Measurements from ENCODE around the gene THAP12.

THAP12 gene

DNA sequence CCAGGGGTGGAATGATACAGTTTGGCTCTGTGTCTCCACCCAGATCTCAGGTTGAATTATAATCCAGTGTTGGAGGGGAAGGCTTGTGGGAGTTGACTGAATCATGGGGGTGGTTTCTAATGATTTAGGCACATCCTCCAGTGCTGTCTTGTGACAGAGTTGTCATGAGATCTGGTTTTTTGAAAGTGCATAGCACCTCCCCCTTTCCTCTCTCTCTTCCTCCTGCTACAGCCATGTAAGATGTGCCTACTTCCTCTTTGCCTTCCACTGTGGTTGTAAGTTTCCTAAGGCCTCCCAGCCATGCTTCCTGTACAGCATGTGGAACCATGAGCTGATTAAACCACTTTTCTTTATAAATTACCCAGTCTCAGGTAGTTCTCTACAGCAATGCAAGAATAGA, 45.1 kb downstream of the THAP12 start:
- Histone ChIP-seq H3K4me3 (ENCODE audit: low read length, poor library complexity, severe bottlenecking) (no peak overlapping the region), H3K4me1 (ENCODE audit: insufficient read depth, low read length, poor library complexity, severe bottlenecking) (peaks cover 16% of the 10 kb centered on the region), H2AFZ (ENCODE audit: low read length) (no peak overlapping the region), H3K4me2 (ENCODE audit: low read depth, low read length, poor library complexity, severe bottlenecking) (no peak overlapping the region), H3K9ac (ENCODE audit: low read depth, low read length, poor library complexity, severe bottlenecking) (no peak overlapping the region), H3K36me3 (ENCODE audit: insufficient read depth, low read length) (no peaks in the 10 kb centered on the region), H3K79me2 (ENCODE audit: insufficient read depth, low read length) (no peaks in the 10 kb centered on the region), H3K9me3 (ENCODE audit: insufficient read depth, low read depth, low read length) (peaks cover 6% of the 10 kb centered on the region; the same call in 1 of the 2 replicates), H3K9me2 (replicated peaks; ENCODE audit: low read depth, low read length) (no peaks in the 10 kb centered on the region), H3F3A (ENCODE audit: low read depth) (0 out of 2 replicates have a peak, but pooled peaks cover 2% of the 10 kb centered on the region), H4K20me1 (ENCODE audit: insufficient read depth, low read length, poor library complexity, severe bottlenecking) (no peaks in the 10 kb centered on the region), H3K27me3 (ENCODE audit: insufficient read depth, low read length, poor library complexity, severe bottlenecking) (no peaks in the 10 kb centered on the region)
- TF ChIP-seq, protein P1, sequence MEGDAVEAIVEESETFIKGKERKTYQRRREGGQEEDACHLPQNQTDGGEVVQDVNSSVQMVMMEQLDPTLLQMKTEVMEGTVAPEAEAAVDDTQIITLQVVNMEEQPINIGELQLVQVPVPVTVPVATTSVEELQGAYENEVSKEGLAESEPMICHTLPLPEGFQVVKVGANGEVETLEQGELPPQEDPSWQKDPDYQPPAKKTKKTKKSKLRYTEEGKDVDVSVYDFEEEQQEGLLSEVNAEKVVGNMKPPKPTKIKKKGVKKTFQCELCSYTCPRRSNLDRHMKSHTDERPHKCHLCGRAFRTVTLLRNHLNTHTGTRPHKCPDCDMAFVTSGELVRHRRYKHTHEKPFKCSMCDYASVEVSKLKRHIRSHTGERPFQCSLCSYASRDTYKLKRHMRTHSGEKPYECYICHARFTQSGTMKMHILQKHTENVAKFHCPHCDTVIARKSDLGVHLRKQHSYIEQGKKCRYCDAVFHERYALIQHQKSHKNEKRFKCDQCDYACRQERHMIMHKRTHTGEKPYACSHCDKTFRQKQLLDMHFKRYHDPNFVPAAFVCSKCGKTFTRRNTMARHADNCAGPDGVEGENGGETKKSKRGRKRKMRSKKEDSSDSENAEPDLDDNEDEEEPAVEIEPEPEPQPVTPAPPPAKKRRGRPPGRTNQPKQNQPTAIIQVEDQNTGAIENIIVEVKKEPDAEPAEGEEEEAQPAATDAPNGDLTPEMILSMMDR (conservative IDR thresholded peaks at IDR 0.05; ENCODE audit: low read length): no peak
- TF ChIP-seq EZH2phosphoT487 (IDR thresholded peaks at IDR 0.05; ENCODE audit: borderline replicate concordance): no peak

GRCh38 chr11:76334826-76335389, 46.0 kb downstream of the THAP12 start:
- H3K4me1 ChIP-seq (ENCODE audit: insufficient read depth, low read length, poor library complexity, severe bottlenecking): peaks cover 14% of the 10 kb centered on the region
- H3K27me3 ChIP-seq (ENCODE audit: insufficient read depth, low read length, poor library complexity, severe bottlenecking): no peaks in the 10 kb centered on the region
- no peak overlapping the region for H3K4me2 ChIP-seq (ENCODE audit: low read depth, low read length, poor library complexity, severe bottlenecking)
- TF ChIP-seq, protein P1 (conservative IDR thresholded peaks at IDR 0.05; ENCODE audit: low read length): no peak
- TF ChIP-seq EZH2phosphoT487 (IDR thresholded peaks at IDR 0.05; ENCODE audit: borderline replicate concordance): no peak
- no peaks in the 10 kb centered on the region for H3K79me2 ChIP-seq (ENCODE audit: insufficient read depth, low read length)
- no peaks in the 10 kb centered on the region for H3K9me2 ChIP-seq (replicated peaks; ENCODE audit: low read depth, low read length)
- 0 out of 2 replicates have a peak, but pooled peaks cover 2% of the 10 kb centered on the region for H3F3A ChIP-seq (ENCODE audit: low read depth)
- H3K9me3 ChIP-seq (ENCODE audit: insufficient read depth, low read depth, low read length): peaks cover 6% of the 10 kb centered on the region; the same call in 1 of the 2 replicates
- no peaks in the 10 kb centered on the region for H4K20me1 ChIP-seq (ENCODE audit: insufficient read depth, low read length, poor library complexity, severe bottlenecking)
- H3K9ac ChIP-seq (ENCODE audit: low read depth, low read length, poor library complexity, severe bottlenecking): no peak overlapping the region
- no peak overlapping the region for H2AFZ ChIP-seq (ENCODE audit: low read length)
- H3K36me3 ChIP-seq (ENCODE audit: insufficient read depth, low read length): no peaks in the 10 kb centered on the region
- H3K4me3 ChIP-seq (ENCODE audit: low read length, poor library complexity, severe bottlenecking): no peak overlapping the region

- H4K20me1 ChIP-seq (ENCODE audit: insufficient read depth, low read length, poor library complexity, severe bottlenecking): no peaks in the 10 kb centered on the region
- H3K4me1 ChIP-seq (ENCODE audit: insufficient read depth, low read length, poor library complexity, severe bottlenecking): no peaks in the 10 kb centered on the region
- no peaks in the 10 kb centered on the region for H3F3A ChIP-seq (ENCODE audit: low read depth)
- H3K4me2 ChIP-seq (ENCODE audit: low read depth, low read length, poor library complexity, severe bottlenecking): no peak overlapping the region
- no peak overlapping the region for H2AFZ ChIP-seq (ENCODE audit: low read length)
- H3K9me2 ChIP-seq (replicated peaks; ENCODE audit: low read depth, low read length): no peaks in the 10 kb centered on the region
- no peak for TF ChIP-seq EZH2phosphoT487 (IDR thresholded peaks at IDR 0.05; ENCODE audit: borderline replicate concordance)
- TF ChIP-seq, protein P1 (conservative IDR thresholded peaks at IDR 0.05; ENCODE audit: low read length): no peak
- no peaks in the 10 kb centered on the region for H3K79me2 ChIP-seq (ENCODE audit: insufficient read depth, low read length)
- H3K9ac ChIP-seq (ENCODE audit: low read depth, low read length, poor library complexity, severe bottlenecking): no peak overlapping the region
- H3K36me3 ChIP-seq (ENCODE audit: insufficient read depth, low read length): no peaks in the 10 kb centered on the region
- peaks cover 6% of the 10 kb centered on the region; the same call in 1 of the 2 replicates for H3K9me3 ChIP-seq (ENCODE audit: insufficient read depth, low read depth, low read length)
- H3K4me3 ChIP-seq (ENCODE audit: low read length, poor library complexity, severe bottlenecking): no peak overlapping the region
- H3K27me3 ChIP-seq (ENCODE audit: insufficient read depth, low read length, poor library complexity, severe bottlenecking): no peaks in the 10 kb centered on the region
Measured at GRCh38 chr11:76330651-76331050, 50.3 kb downstream of the THAP12 start.
